Activated T-helper 1 cell treated with anti-CD3 and anti-CD28 coated beads, Interleukin-12 subunit alpha, Interleukin-12 subunit beta, Interleukin-2, Interleukin-4 antibody, amounts not matched to agents 30 ng/mL and 10 ng/mL and 1 ng/mL, durations not matched to agents 14 hours and 24 hours and 36 hours (primary cell): Measurements from ENCODE around the gene TBC1D22A. TPM values are rescaled to one million over a fixed set of nuclear protein-coding genes. Genes with fewer than 3 reads are reported as not detected.

Experiments used
- DNase-seq: peaks from one replicate; pipeline ENCODE4 v3.0.0; 2021; ENCODE audit warnings: low spot score
- H3K27ac Mint-ChIP-seq: one replicate; pipeline ENCODE4 v1.8.0; 2021; ENCODE audit warnings: mild to moderate bottlenecking, mixed read lengths
- H3K27me3 Mint-ChIP-seq: one replicate; pipeline ENCODE4 v1.8.0; 2022; ENCODE audit warnings: mild to moderate bottlenecking, moderate library complexity, mixed read lengths; ENCODE audit not compliant: insufficient read depth
- H3K36me3 Mint-ChIP-seq: one replicate; pipeline ENCODE4 v1.8.0; 2021; ENCODE audit warnings: low read depth, mixed read lengths
- H3K4me1 Mint-ChIP-seq: one replicate; pipeline ENCODE4 v1.8.0; 2021; ENCODE audit warnings: low read depth, mixed read lengths
- H3K4me3 Mint-ChIP-seq: one replicate; pipeline ENCODE4 v1.8.0; 2021; ENCODE audit warnings: mild to moderate bottlenecking, moderate library complexity, mixed read lengths
- H3K9me3 Mint-ChIP-seq: one replicate; pipeline ENCODE4 v1.8.0; 2021; ENCODE audit warnings: mixed read lengths
- intact Hi-C: fragments of 100-400 bp; cut with micrococcal nuclease; formaldehyde crosslinking; loops from one replicate; pipeline ENCODE4 v1.15.1; 2024
- total RNA-seq: library from RNA; stranded (reverse); gene quantifications from 2 replicates; pipeline ENCODE4 v1.2.3, GENCODE V29; 2022

Gene TBC1D22A
- total RNA-seq, 1 donor from 2014 or later: 42.4 TPM

GRCh38 chr22:47151064-47151463 lies 388.6 kb downstream of the TBC1D22A start:
- H3K27ac Mint-ChIP-seq: no peak overlapping the region
- H3K27me3 Mint-ChIP-seq: no peaks in the 10 kb centered on the region

GRCh38 chr22:47151490-47151889 lies 389.0 kb downstream of the TBC1D22A start:
- no peak for DNase-seq
- Mint-ChIP-seq H3K27ac (no peak overlapping the region), H3K9me3 (no peaks in the 10 kb centered on the region), H3K4me3 (no peak overlapping the region), H3K27me3 (no peaks in the 10 kb centered on the region), H3K4me1 (no peaks in the 10 kb centered on the region), H3K36me3 (no peaks in the 10 kb centered on the region)
- intact Hi-C loops: no loop called here

More at GRCh38 chr22:47151064-47151463, 388.6 kb downstream of the TBC1D22A start:
- Mint-ChIP-seq H3K4me1 (no peaks in the 10 kb centered on the region), H3K9me3 (no peaks in the 10 kb centered on the region), H3K36me3 (no peaks in the 10 kb centered on the region), H3K4me3 (no peak overlapping the region)
- no peak for DNase-seq
- intact Hi-C loops: no loop called here

GRCh38 chr22:47152236-47152635 lies 389.8 kb downstream of the TBC1D22A start:
- intact Hi-C loops: no loop called here
- Mint-ChIP-seq H3K36me3 (no peaks in the 10 kb centered on the region), H3K4me1 (no peaks in the 10 kb centered on the region), H3K27ac (no peak overlapping the region), H3K9me3 (no peaks in the 10 kb centered on the region), H3K27me3 (no peaks in the 10 kb centered on the region), H3K4me3 (no peak overlapping the region)
- no peak for DNase-seq

- no peak for DNase-seq
- Mint-ChIP-seq H3K36me3 (no peaks in the 10 kb centered on the region), H3K9me3 (no peaks in the 10 kb centered on the region), H3K27me3 (no peaks in the 10 kb centered on the region), H3K27ac (no peak overlapping the region), H3K4me1 (no peaks in the 10 kb centered on the region), H3K4me3 (no peak overlapping the region)
- intact Hi-C loops: no loop called here
These were observed 390.5 kb downstream of the TBC1D22A start for GRCh38 chr22:47152938-47153337.

- intact Hi-C loops: no loop called here
- no peaks in the 10 kb centered on the region for H3K27me3 Mint-ChIP-seq
- H3K4me1 Mint-ChIP-seq: no peaks in the 10 kb centered on the region
- DNase-seq: no peak
- no peak overlapping the region for H3K27ac Mint-ChIP-seq
- no peak overlapping the region for H3K4me3 Mint-ChIP-seq
- no peaks in the 10 kb centered on the region for H3K9me3 Mint-ChIP-seq
- no peaks in the 10 kb centered on the region for H3K36me3 Mint-ChIP-seq
These were observed 391.5 kb downstream of the TBC1D22A start for GRCh38 chr22:47153854-47154525.

GRCh38 chr22:47154621-47155081 lies 392.2 kb downstream of the TBC1D22A start:
- Mint-ChIP-seq H3K27ac (no peak overlapping the region), H3K4me3 (no peak overlapping the region), H3K4me1 (no peaks in the 10 kb centered on the region), H3K27me3 (no peaks in the 10 kb centered on the region), H3K9me3 (no peaks in the 10 kb centered on the region), H3K36me3 (no peaks in the 10 kb centered on the region)
- DNase-seq: no peak
- intact Hi-C loops: no loop called here

GRCh38 chr22:47155131-47155885 lies 392.9 kb downstream of the TBC1D22A start:
- no peak for DNase-seq
- no peaks in the 10 kb centered on the region for H3K4me1 Mint-ChIP-seq
- no peaks in the 10 kb centered on the region for H3K36me3 Mint-ChIP-seq
- H3K4me3 Mint-ChIP-seq: no peak overlapping the region
- intact Hi-C loops: no loop called here
- H3K27ac Mint-ChIP-seq: no peak overlapping the region
- no peaks in the 10 kb centered on the region for H3K27me3 Mint-ChIP-seq
- no peaks in the 10 kb centered on the region for H3K9me3 Mint-ChIP-seq

- no peaks in the 10 kb centered on the region for H3K27me3 Mint-ChIP-seq
- no peaks in the 10 kb centered on the region for H3K4me1 Mint-ChIP-seq
- intact Hi-C loops: no loop called here
- H3K4me3 Mint-ChIP-seq: no peak overlapping the region
- DNase-seq: no peak
- no peak overlapping the region for H3K27ac Mint-ChIP-seq
- no peaks in the 10 kb centered on the region for H3K9me3 Mint-ChIP-seq
- no peaks in the 10 kb centered on the region for H3K36me3 Mint-ChIP-seq
These were observed 393.5 kb downstream of the TBC1D22A start for GRCh38 chr22:47155912-47156311.

- Mint-ChIP-seq H3K27me3 (no peaks in the 10 kb centered on the region), H3K4me1 (no peaks in the 10 kb centered on the region), H3K36me3 (no peaks in the 10 kb centered on the region), H3K9me3 (no peaks in the 10 kb centered on the region), H3K4me3 (no peak overlapping the region), H3K27ac (no peak overlapping the region)
- DNase-seq: no peak
- intact Hi-C loops: no loop called here
These were observed 394.1 kb downstream of the TBC1D22A start for GRCh38 chr22:47156352-47157092.

GRCh38 chr22:47157093-47157420 lies 394.6 kb downstream of the TBC1D22A start:
- Mint-ChIP-seq H3K36me3 (no peaks in the 10 kb centered on the region), H3K4me1 (no peaks in the 10 kb centered on the region), H3K27me3 (no peaks in the 10 kb centered on the region), H3K9me3 (no peaks in the 10 kb centered on the region), H3K4me3 (no peak overlapping the region), H3K27ac (no peak overlapping the region)
- intact Hi-C loops: no loop called here
- no peak for DNase-seq

- H3K27ac Mint-ChIP-seq: no peak overlapping the region
- H3K27me3 Mint-ChIP-seq: no peaks in the 10 kb centered on the region
- intact Hi-C loops: no loop called here
- no peaks in the 10 kb centered on the region for H3K36me3 Mint-ChIP-seq
- DNase-seq: no peak
- no peak overlapping the region for H3K4me3 Mint-ChIP-seq
- no peaks in the 10 kb centered on the region for H3K4me1 Mint-ChIP-seq
- H3K9me3 Mint-ChIP-seq: no peaks in the 10 kb centered on the region
These were observed 395.2 kb downstream of the TBC1D22A start for GRCh38 chr22:47157486-47158270.

- intact Hi-C loops: no loop called here
- Mint-ChIP-seq H3K27ac (no peak overlapping the region), H3K4me1 (no peaks in the 10 kb centered on the region), H3K9me3 (no peaks in the 10 kb centered on the region), H3K27me3 (no peaks in the 10 kb centered on the region), H3K36me3 (no peaks in the 10 kb centered on the region), H3K4me3 (no peak overlapping the region)
- no peak for DNase-seq
These were observed 396.0 kb downstream of the TBC1D22A start for GRCh38 chr22:47158457-47158856.
